IMR-90 (cell line): ENCODE data around the gene TRAPPC12. TPM values are rescaled to one million over a fixed set of nuclear protein-coding genes. Genes with fewer than 3 reads are reported as not detected.

Experiments used
- ATAC-seq: fragments of 200-7000 bp; cut with Tn5 transposase; 2 replicates; pipeline ENCODE4 v1.9.1; 2020; ENCODE audit warnings: low read depth, mild to moderate bottlenecking, moderate library complexity
- BruUV-seq: library from RNA; stranded (reverse); fragments of 400-500 nt; replicated peaks from 2 replicates; lab custom pipeline; 2021; lab: Mats Ljungman, UMichigan
- CTCF ChIA-PET: fragments of 300-600 bp; formaldehyde crosslinking; extraction: SDS; loops from one replicate; lab custom pipeline; 2021; ENCODE audit warnings: antibody characterized with exemption; lab: Yijun Ruan, JAX
- POLR2A ChIA-PET: fragments of 300-600 bp; sonication (Branson Sonifier 250); formaldehyde crosslinking; loops from one replicate; lab custom pipeline; 2022; ENCODE audit warnings: antibody characterized with exemption; ENCODE audit not compliant: unreplicated experiment; lab: Charles Lee
- DNase-seq: peaks from one replicate; pipeline ENCODE4 v3.0.0; 2013
- H2AFZ ChIP-seq: replicated peaks from 2 replicates; pipeline ENCODE3; 2013; ENCODE audit warnings: low read length, mild to moderate bottlenecking; ENCODE audit not compliant: poor library complexity
- H2AK5ac ChIP-seq: 2 replicates; pipeline ENCODE4 v1.6.1; 2013; ENCODE audit warnings: low read depth, low read length, inconsistent platforms
- H2AK9ac ChIP-seq: replicated peaks from 2 replicates; pipeline ENCODE3; 2013; ENCODE audit warnings: mild to moderate bottlenecking, low read depth, low read length, moderate library complexity; ENCODE audit not compliant: poor library complexity
- H2BK120ac ChIP-seq: 2 replicates; pipeline ENCODE4 v1.6.1; 2013; ENCODE audit warnings: low read depth, low read length, inconsistent platforms
- H2BK15ac ChIP-seq: 3 replicates; pipeline ENCODE4 v1.6.1; 2013; ENCODE audit warnings: low read depth, low read length, inconsistent platforms
- H2BK20ac ChIP-seq: 2 replicates; pipeline ENCODE4 v1.6.1; 2013; ENCODE audit warnings: low read depth, mild to moderate bottlenecking, inconsistent platforms, low read length, moderate library complexity
- H2BK5ac ChIP-seq: 2 replicates; pipeline ENCODE4 v1.6.1; 2013; ENCODE audit warnings: mild to moderate bottlenecking, low read depth, low read length, inconsistent platforms; ENCODE audit not compliant: poor library complexity, severe bottlenecking
- H3K14ac ChIP-seq: replicated peaks from 2 replicates; pipeline ENCODE4 v1.6.1; 2013; ENCODE audit warnings: low read depth, low read length, inconsistent platforms
- H3K18ac ChIP-seq: 2 replicates; pipeline ENCODE4 v1.6.1; 2013; ENCODE audit warnings: low read depth, low read length, control low read depth
- H3K23ac ChIP-seq: 2 replicates; pipeline ENCODE4 v1.6.1; 2013; ENCODE audit warnings: low read depth, low read length, inconsistent platforms
- H3K27ac ChIP-seq: 2 replicates; pipeline ENCODE4 v1.5.1; 2013; ENCODE audit warnings: mild to moderate bottlenecking, control low read depth, low read length; ENCODE audit not compliant: insufficient read depth
- H3K27me3 ChIP-seq: 2 replicates; pipeline ENCODE4 v1.6.1; 2013; ENCODE audit warnings: low read length; ENCODE audit not compliant: control insufficient read depth, insufficient read depth
- H3K36me3 ChIP-seq: 2 replicates; pipeline ENCODE4 v1.6.1; 2013; ENCODE audit warnings: low read length, mixed read lengths; ENCODE audit not compliant: control insufficient read depth, insufficient read depth
- H3K4ac ChIP-seq: 2 replicates; pipeline ENCODE4 v1.6.1; 2013; ENCODE audit warnings: low read depth, low read length, inconsistent platforms
- H3K4me1 ChIP-seq: 2 replicates; pipeline ENCODE4 v1.6.1; 2013; ENCODE audit warnings: low read length, mixed read lengths; ENCODE audit not compliant: control insufficient read depth, insufficient read depth
- H3K4me2 ChIP-seq: 2 replicates; pipeline ENCODE4 v1.6.1; 2013; ENCODE audit warnings: low read depth, mild to moderate bottlenecking, control low read depth, low read length, moderate library complexity
- H3K4me3 ChIP-seq: 2 replicates; pipeline ENCODE4 v1.5.1; 2013; ENCODE audit warnings: low read depth, mild to moderate bottlenecking, control low read depth, low read length, moderate library complexity; ENCODE audit not compliant: insufficient read depth
- H3K56ac ChIP-seq: 2 replicates; pipeline ENCODE4 v1.6.1; 2013; ENCODE audit warnings: low read length, inconsistent platforms; ENCODE audit not compliant: insufficient read depth; ENCODE audit errors: extremely low read depth
- H3K79me1 ChIP-seq, 2 experiments: 2 replicates each; pipeline ENCODE4 v1.6.1; 2013; ENCODE audit warnings: low read length in 2 of 2, inconsistent platforms in 1 of 2, low read depth in 1 of 2
- H3K9ac ChIP-seq: 2 replicates; pipeline ENCODE4 v1.6.1; 2013; ENCODE audit warnings: low read depth, low read length, control low read depth
- H3K9me1 ChIP-seq: 2 replicates; pipeline ENCODE4 v1.6.1; 2013; ENCODE audit warnings: low read length, inconsistent platforms; ENCODE audit not compliant: insufficient read depth
- H3K9me3 ChIP-seq: 2 replicates; pipeline ENCODE4 v1.6.1; 2013; ENCODE audit warnings: low read length; ENCODE audit not compliant: control insufficient read depth, insufficient read depth
- H4K20me1 ChIP-seq: 2 replicates; pipeline ENCODE4 v1.6.1; 2013; ENCODE audit warnings: low read length, inconsistent platforms; ENCODE audit not compliant: insufficient read depth
- H4K5ac ChIP-seq: 2 replicates; pipeline ENCODE4 v1.6.1; 2013; ENCODE audit warnings: mild to moderate bottlenecking, low read depth, low read length, control low read depth
- H4K8ac ChIP-seq, 2 experiments: 2 replicates each; pipeline ENCODE4 v1.6.1; 2013; ENCODE audit warnings: low read depth in 2 of 2, low read length in 2 of 2, control low read depth in 1 of 2, inconsistent platforms in 1 of 2
- H4K91ac ChIP-seq: 2 replicates; pipeline ENCODE4 v1.6.1; 2013; ENCODE audit warnings: low read depth, low read length, inconsistent platforms; ENCODE audit not compliant: insufficient read depth
- BHLHE40 ChIP-seq: fragments of 150-350 bp; IDR thresholded peaks from 2 replicates; pipeline ENCODE4 v1.6.1; 2016; ENCODE audit warnings: mild to moderate bottlenecking, low read depth, low read length
- CHD1 ChIP-seq: IDR thresholded peaks from 2 replicates; pipeline ENCODE4 v1.6.1; 2012; ENCODE audit warnings: low read depth, low read length, improper control_type of control experiment
- FOS ChIP-seq: fragments of 150-350 bp; IDR thresholded peaks from 2 replicates; pipeline ENCODE4 v1.6.1; 2016; ENCODE audit warnings: low read depth, low read length
- MAZ ChIP-seq: IDR thresholded peaks from 2 replicates; pipeline ENCODE4 v1.6.1; 2012; ENCODE audit warnings: low read depth, mild to moderate bottlenecking, low read length, improper control_type of control experiment, moderate library complexity, borderline replicate concordance
- NFE2L2 ChIP-seq: fragments of 150-350 bp; IDR thresholded peaks from 2 replicates; pipeline ENCODE4 v1.6.1; 2016; ENCODE audit warnings: low read depth, mild to moderate bottlenecking, low read length
- POLR2A ChIP-seq: IDR thresholded peaks from 2 replicates; pipeline ENCODE4 v1.6.1; 2012; ENCODE audit warnings: mild to moderate bottlenecking, low read depth, low read length
- RAD21 ChIP-seq: IDR thresholded peaks from 2 replicates; pipeline ENCODE4 v1.6.1; 2012; ENCODE audit warnings: low read length, improper control_type of control experiment
- SMC3 ChIP-seq: fragments of 150-350 bp; IDR thresholded peaks from 2 replicates; pipeline ENCODE4 v1.6.1; 2016; ENCODE audit warnings: low read depth, mild to moderate bottlenecking, antibody characterized with exemption, low read length, moderate library complexity
- WGBS, 2 experiments: methylation state at CpG; one replicate each; pipeline versions ENCODE4 v1.1.5 to v1.1.7; 2013; ENCODE audit warnings: missing lambda C conversion rate in 2 of 2; ENCODE audit not compliant: insufficient read length in 1 of 2; ENCODE audit errors: extremely low coverage in 2 of 2; 5-methylcytosine and 5-hydroxymethylcytosine counted together
- dilution Hi-C: fragments of 300-500 bp; cut with HindIII; formaldehyde crosslinking; loops from one replicate; pipeline ENCODE4 v1.14.3; 2018; ENCODE audit warnings: low sequenced_read_pairs; ENCODE audit not compliant: unreplicated experiment
- in situ Hi-C: fragments of 300-500 bp; cut with MboI; formaldehyde crosslinking; loops from 3 replicates; pipeline ENCODE4 v1.14.3; 2019; ENCODE audit warnings: low sequenced_read_pairs, inconsistent platforms, mixed read lengths
- intact Hi-C: fragments of 100-400 bp; cut with micrococcal nuclease; formaldehyde crosslinking; loops from 2 replicates; pipeline ENCODE4 v1.10.0; 2022
- polyA plus RNA-seq, 3 experiments: library from polyadenylated mRNA; depleted of rRNA; stranded (reverse); fragments of >200 nt; gene quantifications; 2 replicates each; pipeline ENCODE4 v1.2.3, GENCODE V29; 2012; ENCODE audit warnings: low replicate concordance in 1 of 3
- total RNA-seq: library from RNA; depleted of rRNA; stranded (reverse); fragments of >200 nt; gene quantifications from 2 replicates; pipeline ENCODE4 v1.2.3, GENCODE V29; 2012
- TF ChIP-seq, protein P1 (sequence below): fragments of 150-350 bp; IDR thresholded peaks from 2 replicates; pipeline ENCODE4 v1.6.1; 2016; ENCODE audit warnings: low read depth, mild to moderate bottlenecking, low read length, moderate library complexity, borderline replicate concordance

The TRAPPC12 gene
- total and polyA plus RNA-seq, 2 of the 4 experiments (the other 2 are of a cell fraction), result 25.8 to 69.9 TPM

DNA sequence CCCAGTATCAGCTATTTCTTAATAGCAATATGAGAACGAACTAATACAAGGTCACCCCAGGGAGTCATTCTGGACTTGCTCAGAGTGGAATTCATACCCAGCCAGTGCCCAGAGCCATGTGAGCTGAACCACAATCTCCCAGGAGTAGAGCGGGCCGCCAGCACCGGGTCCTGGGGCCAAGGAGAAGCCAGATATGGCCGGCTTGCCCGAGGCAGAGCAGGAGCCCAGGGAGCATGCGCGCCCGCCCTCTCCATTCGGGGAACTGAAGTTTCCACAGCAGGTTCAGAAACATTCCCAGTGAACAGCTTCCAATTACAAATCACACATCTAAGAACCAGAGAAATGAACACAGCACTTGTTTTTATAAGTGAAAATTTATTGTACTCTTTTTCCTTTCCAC, 39.4 kb upstream of the TRAPPC12 start:
- Histone ChIP-seq H2AK9ac (no peak overlapping the region), H3K79me1 (peaks cover 0 to 11% of the 10 kb centered on the region in 2 experiments; a peak in 1 of 4 replicates), H4K91ac (no peak overlapping the region), H4K5ac (no peak overlapping the region), H3K18ac (no peak overlapping the region), H2AK5ac (no peak overlapping the region), H3K4me1 (no peaks in the 10 kb centered on the region), H2BK5ac (no peak overlapping the region), H3K27me3 (no peaks in the 10 kb centered on the region), H2AFZ (no peak overlapping the region), H3K27ac (no peak overlapping the region), H4K8ac (no peak overlapping the region), H2BK20ac (no peak overlapping the region), H3K23ac (no peak overlapping the region), H3K9ac (no peak overlapping the region), H3K4me2 (no peak overlapping the region), H4K20me1 (peaks cover 4% of the 10 kb centered on the region), H2BK15ac (no peak overlapping the region), H3K9me3 (no peaks in the 10 kb centered on the region), H3K36me3 (peaks cover 3% of the 10 kb centered on the region; the same call in 1 of the 2 replicates), H3K14ac (no peak overlapping the region), H3K9me1 (peaks cover 6% of the 10 kb centered on the region; the same call in 1 of the 2 replicates), H3K4ac (no peak overlapping the region), H2BK120ac (no peak overlapping the region), H3K4me3 (no peak overlapping the region), H3K56ac (no peak overlapping the region)
- in situ Hi-C loops, result no loop called here
- intact Hi-C loops, result no loop called here
- ChIA-PET CTCF (interaction anchor here (0.6 kb wide), 1 partner anchor 1535 kb away, joined by 3 read pairs; no protein-coding TSS in a partner anchor), POLR2A (no interaction called here)
- dilution Hi-C loops, result no loop called here
- 100% methylated on average over 1 of the region's 10 CpGs; no CpG with 5 or more reads in 1 of the 2 experiments for WGBS, 2 experiments
- TF ChIP-seq BHLHE40 (no peak), CHD1 (no peak), POLR2A (no peak), RAD21 (no peak), SMC3 (no peak), NFE2L2 (no peak), MAZ (no peak), FOS (no peak)
- TF ChIP-seq, protein P1, sequence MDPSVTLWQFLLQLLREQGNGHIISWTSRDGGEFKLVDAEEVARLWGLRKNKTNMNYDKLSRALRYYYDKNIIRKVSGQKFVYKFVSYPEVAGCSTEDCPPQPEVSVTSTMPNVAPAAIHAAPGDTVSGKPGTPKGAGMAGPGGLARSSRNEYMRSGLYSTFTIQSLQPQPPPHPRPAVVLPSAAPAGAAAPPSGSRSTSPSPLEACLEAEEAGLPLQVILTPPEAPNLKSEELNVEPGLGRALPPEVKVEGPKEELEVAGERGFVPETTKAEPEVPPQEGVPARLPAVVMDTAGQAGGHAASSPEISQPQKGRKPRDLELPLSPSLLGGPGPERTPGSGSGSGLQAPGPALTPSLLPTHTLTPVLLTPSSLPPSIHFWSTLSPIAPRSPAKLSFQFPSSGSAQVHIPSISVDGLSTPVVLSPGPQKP, result no peak
- DNase-seq (no peak), ATAC-seq (no peak)
- no TSS peak for BruUV-seq
